Activated CD4-positive, CD25-positive, alpha-beta regulatory T cell (primary cell): ENCODE results near the gene KLHDC8A.

Experiments
- DNase-seq, 4 experiments: peaks; one replicate each; lab custom pipeline; 2025; lab: John Stamatoyannopoulos, UW

Gene KLHDC8A

DNA sequence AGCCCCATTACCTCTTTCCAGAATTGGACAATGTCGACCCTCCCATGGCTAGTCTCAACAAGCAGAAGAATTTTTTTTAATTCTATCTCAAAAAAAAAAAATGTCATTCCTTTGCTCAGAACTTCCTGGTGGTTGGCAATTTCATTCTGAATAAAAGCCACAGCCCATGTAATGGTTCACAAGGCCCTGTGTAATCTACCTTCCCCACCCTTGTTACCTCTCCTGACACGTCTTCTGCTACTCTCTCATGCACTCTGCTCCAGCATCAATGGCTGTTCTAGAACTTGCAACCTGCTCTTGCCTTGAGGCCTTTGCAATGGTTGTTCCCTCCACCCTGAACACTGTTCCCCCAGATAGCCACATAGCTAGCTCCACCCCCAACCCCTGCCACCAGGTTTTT lies 60.6 kb downstream of the KLHDC8A start:
- DNase-seq = no peak

DNA sequence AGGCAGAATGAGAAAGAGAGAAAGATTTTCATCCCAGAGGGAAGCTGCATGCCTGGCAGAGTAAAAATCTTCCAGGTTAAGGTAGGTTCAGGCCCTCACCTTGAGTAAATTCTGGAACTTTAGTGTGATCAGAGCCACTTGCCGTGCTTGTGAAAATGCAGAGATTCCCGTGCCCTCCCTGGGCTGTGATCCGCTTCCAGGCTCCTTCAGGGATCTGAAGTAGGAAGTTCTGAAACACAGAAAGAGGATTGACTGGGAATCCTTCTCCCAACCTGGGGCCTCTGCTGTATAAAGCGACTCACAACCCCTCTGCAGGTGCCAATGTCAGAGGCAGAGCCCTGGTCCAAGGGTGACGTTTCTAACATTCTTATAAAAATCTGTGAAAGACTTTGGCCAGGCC lies 61.8 kb downstream of the KLHDC8A start:
- DNase-seq = no peak

DNA sequence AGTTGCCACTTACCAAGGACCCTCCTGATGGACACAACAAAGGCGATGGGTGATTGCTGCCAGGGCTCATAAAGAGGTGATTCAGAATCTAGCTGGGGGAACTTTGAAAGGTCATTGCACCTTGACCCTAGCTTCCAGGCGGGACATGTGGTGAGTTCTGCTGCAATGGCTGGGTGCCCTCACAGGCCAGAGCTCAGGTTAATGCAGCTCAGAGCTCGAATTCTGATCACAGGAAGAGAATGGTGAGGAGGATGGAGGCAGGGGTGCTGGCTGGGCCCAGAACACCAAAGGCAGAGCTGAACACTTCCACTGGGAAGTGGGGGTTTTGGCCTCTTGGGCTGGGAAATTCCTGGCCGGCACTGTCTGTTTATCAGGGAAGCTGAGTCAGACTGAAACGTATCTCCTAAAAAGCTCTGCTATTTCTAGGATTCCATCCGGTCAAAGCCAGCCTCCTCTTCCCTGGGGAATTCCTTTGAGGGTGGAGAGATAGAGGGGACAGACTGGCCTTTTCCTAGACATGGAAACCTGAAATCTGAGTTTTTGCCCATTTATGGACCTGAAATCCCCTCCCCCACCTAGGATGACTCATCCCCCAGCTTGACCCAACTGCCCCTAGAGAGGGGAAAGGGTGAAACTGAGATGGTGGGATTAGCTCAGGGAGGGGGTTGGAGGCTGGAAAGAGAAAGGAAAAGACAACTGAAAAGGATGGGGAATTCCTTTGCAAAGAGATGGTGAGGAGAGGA lies 62.4 kb downstream of the KLHDC8A start:
- no peak for DNase-seq

DNA sequence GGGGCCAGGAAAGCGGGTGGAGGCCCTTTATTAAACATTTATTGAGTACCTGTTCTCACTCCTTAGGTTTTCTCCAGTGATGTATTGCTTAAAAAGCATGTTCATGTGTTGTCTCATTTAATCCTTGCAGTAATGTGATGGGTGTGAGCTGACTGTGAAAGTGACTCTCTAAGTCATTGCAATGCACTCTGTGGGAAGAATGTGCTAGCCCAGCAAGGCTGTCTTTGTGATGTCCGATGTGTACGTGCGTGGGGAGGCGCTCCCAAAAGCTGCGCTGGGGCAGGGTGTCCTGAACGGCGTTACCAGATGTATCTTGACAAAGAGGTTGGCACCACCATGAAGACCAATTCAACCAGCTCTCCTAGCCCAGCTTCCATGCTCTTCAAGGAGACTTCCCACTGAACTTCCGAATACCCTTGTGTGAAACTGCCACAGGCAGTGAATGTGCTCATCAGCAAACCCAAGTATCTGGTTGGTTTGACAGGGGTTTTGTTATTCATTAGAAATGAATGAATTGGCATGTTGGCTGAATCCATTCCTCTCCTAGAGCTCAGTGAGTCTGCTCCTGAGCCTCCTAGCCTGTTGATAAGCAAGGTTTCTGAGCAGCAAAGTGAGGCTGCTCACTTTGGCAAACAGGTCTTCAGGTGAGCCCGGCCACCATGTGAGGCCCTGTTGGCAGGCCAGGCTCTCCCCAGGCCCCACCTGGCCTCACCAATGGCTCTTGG lies 63.2 kb downstream of the KLHDC8A start:
- DNase-seq = no peak

DNA sequence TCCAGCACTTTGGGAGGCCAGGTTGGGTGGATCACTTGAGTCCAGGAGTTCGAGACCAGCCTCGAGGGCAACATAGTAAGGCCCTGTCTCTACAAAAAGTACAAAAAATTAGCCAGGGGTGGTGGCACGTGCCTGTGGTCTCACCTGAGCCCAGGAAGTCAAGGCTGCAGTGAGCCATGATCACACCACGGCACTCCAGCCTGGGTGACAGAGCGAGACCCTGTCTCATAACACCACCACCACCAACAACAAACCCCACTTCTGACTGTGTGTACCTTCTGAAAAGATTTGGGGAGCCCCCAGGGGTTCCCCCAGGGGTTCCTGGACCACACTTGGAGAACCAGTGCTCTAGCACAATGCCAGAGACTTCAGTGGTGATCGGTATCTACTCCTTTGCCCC lies 65.1 kb downstream of the KLHDC8A start:
- no peak for DNase-seq

DNA sequence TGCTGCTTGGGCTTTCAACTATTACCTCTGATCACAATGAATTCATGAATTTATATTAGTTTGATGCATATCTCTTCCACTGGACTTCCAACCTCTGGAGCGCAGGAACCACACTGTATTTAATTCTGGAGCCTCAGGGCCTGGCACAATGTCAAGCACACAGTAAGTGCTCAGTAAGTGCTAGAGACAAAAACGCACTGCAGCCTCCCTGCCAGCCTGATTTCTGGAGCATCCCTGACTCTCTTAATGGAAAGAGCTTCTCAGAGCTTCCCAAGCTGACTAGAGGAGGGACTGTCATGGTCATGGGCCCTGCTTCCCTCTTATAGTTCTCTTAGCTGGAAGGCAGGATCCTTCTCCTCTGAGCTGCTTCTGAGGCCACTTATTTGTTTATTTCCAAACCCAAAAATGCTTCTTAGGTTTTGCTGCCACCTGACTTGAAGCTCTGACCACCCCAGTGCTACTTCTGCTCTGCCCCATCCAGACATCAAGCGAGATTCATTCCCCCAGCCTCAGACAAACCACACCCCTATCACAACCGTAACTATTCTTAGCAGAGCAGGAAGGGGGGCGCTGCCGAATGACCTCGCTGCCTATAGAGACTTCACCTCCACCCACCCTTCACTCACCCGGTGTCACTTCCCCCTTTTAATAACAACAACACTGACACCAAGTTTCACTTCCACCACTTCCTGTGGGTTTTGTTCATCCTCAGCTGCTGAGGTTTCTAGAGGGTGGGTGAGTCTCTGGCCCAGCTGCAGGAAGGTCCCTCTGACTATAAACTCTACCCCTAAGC lies 68.8 kb downstream of the KLHDC8A start:
- DNase-seq = peak; percentile 24 to 72 (median 58)

DNA sequence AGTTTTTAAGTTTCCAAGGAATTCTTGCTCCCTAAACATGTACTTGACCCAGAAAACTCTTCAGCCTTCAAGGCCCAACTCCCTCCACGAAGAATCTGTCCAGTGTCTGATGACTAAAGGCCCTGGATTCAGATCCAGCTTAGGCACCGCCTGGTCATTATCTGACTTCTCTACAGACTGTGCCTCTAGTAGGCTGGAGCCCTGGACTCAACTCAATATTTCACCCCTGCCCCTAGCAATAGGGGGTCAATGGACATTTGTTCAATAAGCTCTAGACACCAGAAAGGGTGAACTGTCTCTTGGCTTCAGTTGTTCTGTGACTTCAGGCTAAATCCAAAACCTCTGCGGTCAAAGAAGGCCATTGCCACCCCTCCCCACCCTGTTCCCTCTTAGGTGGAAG lies 69.6 kb downstream of the KLHDC8A start:
- DNase-seq = no peak

DNA sequence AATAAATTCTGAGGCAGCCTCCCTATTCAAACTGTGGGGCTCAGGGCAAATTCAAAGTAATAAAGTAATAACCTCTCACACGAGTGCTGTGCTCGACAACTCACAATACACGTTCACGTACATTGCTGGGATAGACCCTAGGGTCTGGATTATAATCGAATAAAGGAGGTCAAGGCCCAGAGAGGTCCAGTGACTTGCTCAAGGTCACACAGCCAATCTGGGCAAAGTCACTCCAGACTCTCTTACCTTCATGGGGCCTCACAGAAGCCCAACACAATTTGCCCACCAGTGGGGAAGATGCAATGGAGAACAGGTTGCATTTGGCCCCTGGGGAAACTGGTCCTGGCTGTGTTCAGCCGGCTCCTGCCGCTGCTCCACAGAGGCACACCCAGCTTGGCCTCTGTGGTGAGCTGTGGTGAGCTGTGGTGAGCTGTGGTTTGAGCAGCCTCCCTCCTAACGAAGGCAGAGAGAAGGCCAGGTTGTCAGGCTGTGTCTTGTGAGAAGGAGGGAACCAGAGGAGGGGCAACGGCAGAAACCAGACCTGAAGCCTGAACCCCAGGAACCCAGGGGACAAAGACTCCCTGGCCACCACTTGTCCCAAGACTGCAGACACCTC lies 70.3 kb downstream of the KLHDC8A start:
- peak in 3 of 4 experiments; percentile 14 to 25 (median 23) for DNase-seq
